K562 (cell line): ENCODE measurements around the gene PRUNE1. TPM values are rescaled to one million over a fixed set of nuclear protein-coding genes. Genes with fewer than 3 reads are reported as not detected.

ENCODE experiments used
- AFF4 ChIP-seq: sonication (generic); formaldehyde crosslinking; IDR thresholded peaks from 2 replicates; pipeline ENCODE4 v1.8.0; 2023; ENCODE audit warnings: mild to moderate bottlenecking, missing genetic modification reagents
- CC2D1A ChIP-seq: fragments of 450-650 bp; IDR thresholded peaks from 2 replicates; pipeline ENCODE4 v1.6.1; 2017; ENCODE audit warnings: mild to moderate bottlenecking
- COPS2 ChIP-seq: fragments of 450-650 bp; conservative IDR thresholded peaks from 2 replicates; pipeline ENCODE4 v1.6.1; 2016; ENCODE audit warnings: mild to moderate bottlenecking, moderate library complexity
- KDM4B ChIP-seq, 2 experiments: fragments of 450-650 bp in 1 of 2; sonication (generic) in 1 of 2; IDR thresholded peaks; 2 replicates each; pipeline ENCODE4 v1.6.1; 2016 to 2017; ENCODE audit warnings: borderline replicate concordance in 2 of 2, antibody characterized with exemption in 1 of 2, low read depth in 1 of 2, mild to moderate bottlenecking in 1 of 2
- NFE2 ChIP-seq: IDR thresholded peaks from 2 replicates; pipeline ENCODE4 v1.6.1; 2014; ENCODE audit warnings: antibody characterized with exemption, low read depth
- POLR2G ChIP-seq: fragments of 200-400 bp; formaldehyde crosslinking; IDR thresholded peaks from 2 replicates; pipeline ENCODE4 v1.6.1; 2017; ENCODE audit warnings: low read depth, mild to moderate bottlenecking, antibody characterized with exemption, low read length, moderate library complexity
- PURB ChIP-seq: sonication (generic); formaldehyde crosslinking; IDR thresholded peaks from 2 replicates; pipeline ENCODE4 v1.9.0; 2021; ENCODE audit warnings: low read depth, mild to moderate bottlenecking, missing genetic modification reagents
- SREBF2 ChIP-seq: sonication (generic); formaldehyde crosslinking; IDR thresholded peaks from 2 replicates; pipeline ENCODE4 v1.4.0; 2020; ENCODE audit warnings: mild to moderate bottlenecking, missing genetic modification reagents
- TSC22D4 ChIP-seq: fragments of 450-650 bp; IDR thresholded peaks from 2 replicates; pipeline ENCODE4 v1.6.1; 2016; ENCODE audit warnings: missing genetic modification characterization, missing biosample characterization, control low read depth
- ZFP36 ChIP-seq: fragments of 150-350 bp; IDR thresholded peaks from 2 replicates; pipeline ENCODE4 v1.6.1; 2018; ENCODE audit warnings: low read length, low read depth; ENCODE audit not compliant: partially characterized antibody
- ZKSCAN8 ChIP-seq: fragments of 200-800 bp; sonication (Bioruptor generic); IDR thresholded peaks from 2 replicates; pipeline ENCODE4 v1.6.1; 2016; ENCODE audit warnings: missing genetic modification characterization, missing compliant biosample characterization
- ZNF318 ChIP-seq, 2 experiments: fragments of 450-650 bp; IDR thresholded peaks; 2 replicates each; pipeline ENCODE4 v1.6.1; 2016; ENCODE audit warnings: mild to moderate bottlenecking in 2 of 2, borderline replicate concordance in 1 of 2, low read depth in 1 of 2, moderate library complexity in 1 of 2
- ZNF511 ChIP-seq: sonication (generic); formaldehyde crosslinking; IDR thresholded peaks from 2 replicates; pipeline ENCODE4 v1.8.0; 2022; ENCODE audit warnings: mild to moderate bottlenecking, missing genetic modification reagents
- ZNF764 ChIP-seq: fragments of 250-450 bp; sonication (Bioruptor Pico); IDR thresholded peaks from 2 replicates; pipeline ENCODE4 v1.4.0; 2020; ENCODE audit warnings: low read depth, mild to moderate bottlenecking, moderate library complexity
- polyA plus RNA-seq, 8 experiments: library from polyadenylated mRNA; depleted of rRNA in 4 of 8; stranded (reverse) in 5 of 8; unstranded in 3 of 8; fragments of >200 nt; fragmentation: Nextera tagmentation in 2 of 8; fragmentation: Illumina TruSeq in 1 of 8; extraction: Ambion mirVana in 2 of 8; extraction: Trizol in 1 of 8; gene quantifications; 2 replicates each; pipeline versions ENCODE4 v1.2.1 to v1.2.3, GENCODE V29; 2011 to 2014; ENCODE audit warnings: inconsistent platforms in 1 of 8, missing spikeins in 1 of 8
- total RNA-seq, 7 experiments: library from RNA; depleted of rRNA in 6 of 7; stranded (reverse); fragments of >200 nt in 6 of 7; fragmentation: Illumina TruSeq in 2 of 7; extraction: Trizol in 2 of 7; gene quantifications; 2 replicates each; pipeline versions ENCODE4 v1.2.1 to v1.2.3, GENCODE V29; 2011 to 2021; ENCODE audit warnings: low replicate concordance in 1 of 7

Gene PRUNE1
- total and polyA plus RNA-seq, 9 of the 15 experiments (the other 6 are each of a cell fraction or from before 2014, with no cell fraction given), result 16.7 to 48.3 (median 26.2) TPM

GRCh38 chr1:150976879-150977694 lies 31.2 kb upstream of the PRUNE1 start (continued):
- 0 out of 2 replicates have a peak, but pooled peaks have one; percentile 3 for TF ChIP-seq ZNF511 (CRISPR knock-in tag)
- peak; percentile 43; the same call in 1 of the 2 replicates for TF ChIP-seq ZKSCAN8
- peak; percentile 63 for TF ChIP-seq POLR2G
- TF ChIP-seq COPS2, result no peak
- TF ChIP-seq ZNF318 (IDR thresholded peaks at IDR 0.05; ENCODE audit: borderline replicate concordance in 1 of 2, low read depth in 1 of 2), result peak in 1 of 2 experiments; percentile 25; a peak in 1 of 4 replicates
- TF ChIP-seq TSC22D4, result no peak
- no peak; the same call in 1 of the 2 replicates for TF ChIP-seq CC2D1A
- TF ChIP-seq NFE2, result peak; percentile 52
- TF ChIP-seq ZNF764 (CRISPR knock-in tag), result no peak
- no peak for TF ChIP-seq PURB (CRISPR knock-in tag)
- peak; percentile 43; the same call in 1 of the 2 replicates for TF ChIP-seq AFF4
- TF ChIP-seq KDM4B (IDR thresholded peaks at IDR 0.05; ENCODE audit: borderline replicate concordance in 2 of 2, low read depth in 1 of 2), result no peak
- TF ChIP-seq ZFP36, result no peak
- TF ChIP-seq SREBF2 (CRISPR knock-in tag), result no peak
